Effector CD8-positive, alpha-beta T cell (primary cell): ENCODE measurements around the gene ID2.

Source experiments
- DNase-seq: peaks from one replicate; lab custom pipeline; 2025; lab: John Stamatoyannopoulos, UW

Gene ID2

DNA sequence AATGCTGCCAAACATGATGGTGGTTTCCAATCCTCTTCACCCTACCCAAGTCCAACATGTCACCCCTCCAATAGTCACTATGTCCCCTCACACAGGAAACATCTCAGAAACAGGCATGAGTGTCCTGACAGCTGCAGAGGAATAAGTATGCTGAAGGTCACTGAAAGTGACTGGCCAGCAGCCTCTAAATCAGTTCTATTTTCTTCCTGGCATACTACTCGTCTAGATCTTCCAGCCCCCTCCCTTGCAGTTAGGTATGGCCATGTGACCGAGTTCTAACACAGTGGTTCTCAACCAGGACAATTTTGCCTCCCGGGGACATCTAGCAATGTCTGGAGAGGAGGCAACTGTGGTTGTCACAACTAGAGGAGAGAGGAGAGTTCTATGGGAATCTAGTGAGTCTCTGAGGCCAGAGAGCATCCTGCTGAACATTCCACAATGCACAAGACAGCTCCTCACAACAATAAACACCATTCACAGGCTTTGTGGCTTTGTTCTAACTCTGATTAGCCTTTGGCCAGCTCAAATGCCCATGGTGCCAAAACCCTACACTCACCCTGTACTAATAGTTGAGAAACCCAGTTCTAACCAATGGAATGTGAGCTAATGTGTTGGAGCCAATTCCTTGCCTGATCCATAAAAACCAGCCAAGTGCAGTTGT lies 12.6 kb upstream of the ID2 start:
- DNase-seq, result no peak

DNA sequence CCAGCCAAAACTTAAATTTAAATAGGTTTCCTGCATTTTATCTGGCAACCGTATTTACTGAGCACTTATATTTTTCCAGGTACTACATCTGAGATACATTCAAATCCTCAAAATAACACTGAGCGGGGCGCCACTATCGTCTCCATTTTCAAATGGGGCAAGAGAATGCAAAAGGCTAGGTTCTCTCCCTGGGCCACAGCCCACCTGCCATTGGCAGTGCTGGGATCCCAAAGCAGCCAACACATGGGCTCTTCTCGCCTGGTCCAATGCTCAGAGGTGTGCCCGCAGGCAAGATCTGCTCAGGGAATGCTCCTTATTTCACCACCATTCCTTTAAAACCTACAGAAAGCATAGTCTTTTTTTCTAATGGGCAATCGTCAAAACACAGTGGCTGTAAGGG lies 11.3 kb upstream of the ID2 start:
- DNase-seq, result no peak

DNA sequence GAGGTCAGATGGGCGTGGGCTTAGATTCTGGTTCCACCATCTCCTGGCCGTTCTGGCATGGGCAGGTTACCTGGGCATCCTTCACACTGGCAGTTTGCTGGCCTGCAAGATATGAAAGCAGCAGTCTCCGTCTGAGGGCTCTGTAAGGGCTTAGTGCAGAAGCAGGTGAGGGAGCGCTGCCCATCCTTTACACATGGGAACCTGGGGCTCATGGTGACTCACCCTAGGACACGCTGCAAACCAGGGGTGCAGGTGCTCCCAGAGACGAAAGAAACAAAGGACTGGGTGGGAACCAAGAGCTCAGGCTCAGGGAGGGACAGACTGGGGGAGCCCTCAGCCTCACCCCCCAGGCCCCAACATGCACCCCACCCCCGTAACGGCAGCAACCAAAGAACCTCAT lies 10.7 kb upstream of the ID2 start:
- no peak for DNase-seq

DNA sequence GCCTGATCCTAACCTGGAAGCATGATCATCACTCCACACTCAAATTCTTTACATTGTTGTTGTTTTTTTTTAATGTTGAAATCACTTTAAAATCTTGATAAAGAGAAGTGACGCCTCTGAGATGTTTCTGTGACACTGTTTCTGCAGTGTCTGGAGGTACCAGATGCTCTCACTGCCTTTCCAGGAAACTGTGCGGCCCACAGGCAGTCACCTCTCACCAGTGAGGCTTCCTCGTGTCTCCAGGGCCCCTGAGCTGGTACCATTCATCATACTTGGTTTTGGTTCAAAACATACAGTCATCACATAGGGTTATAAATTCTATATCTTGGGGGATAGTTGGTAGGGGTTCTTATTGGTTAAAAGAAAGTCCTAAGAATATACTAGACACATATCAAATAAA lies 10.1 kb upstream of the ID2 start:
- DNase-seq, result no peak

DNA sequence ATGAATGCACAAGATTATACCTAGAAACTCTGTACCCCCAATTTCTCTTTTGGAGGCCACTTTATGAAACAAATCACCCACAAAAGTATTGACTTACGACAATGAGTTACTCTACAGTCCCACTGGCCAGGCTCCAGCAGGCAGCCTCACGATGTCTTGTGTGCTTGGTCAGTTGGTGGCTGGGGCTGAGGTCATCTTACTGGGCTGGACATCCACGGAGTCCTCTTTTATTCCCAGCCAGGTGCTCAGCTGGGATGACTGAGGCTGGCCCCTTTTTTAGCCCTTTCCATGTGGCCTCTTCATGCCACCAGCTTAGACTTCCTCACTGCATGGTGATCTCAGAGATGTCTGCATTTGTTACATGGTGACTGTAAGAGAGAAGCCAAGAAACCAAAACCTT lies 8.9 kb upstream of the ID2 start:
- DNase-seq, result no peak

GRCh38 chr2:8673381-8673780 lies 8.5 kb upstream of the ID2 start:
- DNase-seq, result no peak

- DNase-seq, result no peak
Observed at GRCh38 chr2:8674420-8675009, 7.3 kb upstream of the ID2 start.

DNA sequence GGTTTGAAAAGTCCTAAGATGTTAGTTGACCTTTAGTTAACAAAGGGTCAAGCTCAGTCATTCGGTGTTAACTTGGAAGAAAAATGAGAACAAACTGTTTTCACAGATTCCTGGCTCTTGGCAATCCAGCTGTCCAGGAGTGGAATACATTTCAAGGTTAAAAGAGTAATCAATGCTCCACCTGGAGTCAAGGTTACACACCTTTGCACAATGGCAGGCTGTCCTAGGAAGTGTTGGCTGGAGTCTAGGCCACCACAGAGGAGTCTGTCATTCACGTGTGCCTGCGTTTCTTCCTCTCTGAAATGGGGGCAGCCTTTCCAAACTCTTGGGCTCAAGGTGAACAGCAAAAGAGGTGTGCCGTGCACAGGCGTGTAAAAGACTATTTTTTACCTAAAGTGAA lies 6.3 kb upstream of the ID2 start:
- DNase-seq, result no peak

DNA sequence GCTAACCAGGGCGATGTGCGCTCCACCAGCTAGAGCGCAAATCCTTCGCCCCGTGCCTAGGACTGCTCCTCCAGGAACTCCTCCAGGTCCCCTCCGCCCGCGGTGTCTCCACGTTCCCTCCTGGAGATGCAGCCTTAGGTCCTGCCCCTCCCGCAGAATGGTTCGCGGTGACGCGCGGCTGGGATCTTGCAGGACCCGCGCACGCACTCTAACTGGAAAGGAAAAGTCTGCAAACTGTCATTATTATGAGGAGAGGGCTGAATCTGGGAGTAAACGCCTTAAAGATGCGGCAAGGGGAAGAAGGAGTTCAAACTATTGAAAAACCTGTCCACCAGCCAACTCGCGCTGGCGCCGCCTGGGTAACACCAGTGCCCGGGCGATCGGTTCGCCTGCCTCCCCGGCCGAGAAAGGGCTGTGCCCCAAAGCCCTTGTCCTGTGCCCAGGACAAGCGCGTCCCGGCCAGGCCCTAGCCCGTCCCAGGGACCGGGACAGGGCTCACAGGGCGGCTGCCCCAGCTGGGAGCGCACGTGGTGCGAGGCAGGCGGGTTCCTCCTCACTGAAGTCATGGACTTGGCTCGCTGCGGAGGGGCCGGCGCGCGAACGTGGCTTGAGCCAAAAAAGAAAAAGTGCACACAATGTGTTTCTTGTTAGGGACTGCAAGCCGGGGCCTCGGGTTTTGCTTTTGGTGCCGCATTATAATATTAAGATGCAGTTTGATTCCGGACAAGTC lies 5.5 kb upstream of the ID2 start:
- DNase-seq, result no peak

- DNase-seq, result no peak
Observed at GRCh38 chr2:8676921-8677645, 4.8 kb upstream of the ID2 start.

GRCh38 chr2:8677646-8678592 lies 3.9 kb upstream of the ID2 start:
- DNase-seq, result no peak

GRCh38 chr2:8678731-8679566 lies 2.9 kb upstream of the ID2 start:
- peak; percentile 75 for DNase-seq

- DNase-seq, result no peak
Observed at GRCh38 chr2:8679567-8679826, 2.4 kb upstream of the ID2 start.

- no peak for DNase-seq
Observed at GRCh38 chr2:8679827-8680731, 1.8 kb upstream of the ID2 start.

- DNase-seq, result peak; percentile 55
Observed at GRCh38 chr2:8680822-8681760, 765 bp upstream of the ID2 start.

- no peak for DNase-seq
Observed at GRCh38 chr2:8682719-8683667, 1.1 kb downstream of the ID2 start.

DNA sequence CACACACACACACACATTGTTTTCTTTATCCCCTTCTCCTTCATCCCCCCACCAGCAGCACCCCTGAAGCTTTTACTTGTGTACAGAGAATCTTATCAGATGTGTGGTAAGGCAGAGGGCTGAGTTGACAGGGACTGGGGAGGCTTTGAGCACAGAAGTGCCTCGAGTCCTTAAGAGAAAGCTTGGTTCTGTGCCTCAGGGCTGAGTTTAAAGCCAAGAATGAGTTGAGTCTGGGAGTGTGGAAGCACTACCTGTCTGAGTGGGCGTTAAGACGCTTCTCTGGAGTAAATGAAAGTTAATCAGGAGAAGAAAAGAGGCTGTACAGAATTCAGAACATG lies 2.7 kb downstream of the ID2 start:
- peak; percentile 29 for DNase-seq
